Hepatocyte (in vitro differentiated cells): ENCODE measurements around the gene TYR. TPM values are rescaled to one million over a fixed set of nuclear protein-coding genes. Genes with fewer than 3 reads are reported as not detected.

Experiments used
- DNase-seq: peaks from one replicate; pipeline ENCODE4 v3.0.0-alpha.2; 2016; ENCODE audit warnings: low spot score
- H2AFZ ChIP-seq: fragments of 200-600 bp; sonication (generic); 2 replicates; pipeline ENCODE4 v1.6.0; 2016; ENCODE audit warnings: antibody characterized with exemption, mild to moderate bottlenecking
- H3K27ac ChIP-seq: fragments of 200-600 bp; sonication (generic); 2 replicates; pipeline ENCODE4 v1.5.1; 2016; ENCODE audit warnings: mild to moderate bottlenecking
- H3K27me3 ChIP-seq: fragments of 200-600 bp; sonication (generic); 2 replicates; pipeline ENCODE4 v1.6.1; 2016
- H3K36me3 ChIP-seq: fragments of 200-600 bp; sonication (generic); replicated peaks from 2 replicates; pipeline ENCODE4 v1.5.1; 2016; ENCODE audit warnings: low read depth; ENCODE audit not compliant: insufficient read depth
- H3K4me1 ChIP-seq: fragments of 200-600 bp; sonication (generic); 2 replicates; pipeline ENCODE4 v1.5.1; 2016; ENCODE audit warnings: mild to moderate bottlenecking, moderate library complexity; ENCODE audit not compliant: insufficient read depth
- H3K4me2 ChIP-seq: fragments of 200-600 bp; sonication (generic); 2 replicates; pipeline ENCODE4 v1.6.0; 2016
- H3K4me3 ChIP-seq: fragments of 200-600 bp; sonication (generic); 2 replicates; pipeline ENCODE4 v1.5.1; 2016; ENCODE audit warnings: mild to moderate bottlenecking
- H3K79me2 ChIP-seq: fragments of 200-600 bp; sonication (generic); 2 replicates; pipeline ENCODE4 v1.6.0; 2017; ENCODE audit warnings: mild to moderate bottlenecking
- H3K9me2 ChIP-seq: fragments of 200-600 bp; sonication (generic); replicated peaks from 2 replicates; pipeline ENCODE4 v1.6.0; 2017; ENCODE audit warnings: mild to moderate bottlenecking; ENCODE audit not compliant: insufficient read depth
- H3K9me3 ChIP-seq: fragments of 200-600 bp; sonication (generic); 2 replicates; pipeline ENCODE4 v1.5.1; 2016; ENCODE audit warnings: low read depth, mild to moderate bottlenecking
- H4K20me1 ChIP-seq: fragments of 200-600 bp; sonication (generic); 2 replicates; pipeline ENCODE4 v1.6.0; 2016; ENCODE audit warnings: mild to moderate bottlenecking; ENCODE audit not compliant: insufficient read depth, poor library complexity, severe bottlenecking
- CTCF ChIP-seq: fragments of 200-600 bp; sonication (generic); IDR thresholded peaks from 2 replicates; pipeline ENCODE4 v1.5.1; 2016; ENCODE audit warnings: antibody characterized with exemption, mild to moderate bottlenecking; ENCODE audit not compliant: poor library complexity
- EZH2 ChIP-seq: fragments of 200-600 bp; sonication (generic); IDR thresholded peaks from 2 replicates; pipeline ENCODE4 v1.6.1; 2016; ENCODE audit warnings: antibody characterized with exemption, mild to moderate bottlenecking, borderline replicate concordance
- EZH2phosphoT487 ChIP-seq: fragments of 200-600 bp; sonication (generic); IDR thresholded peaks from one replicate; pipeline ENCODE4 v1.6.1; 2018; ENCODE audit warnings: antibody characterized with exemption, mild to moderate bottlenecking, low read depth, moderate library complexity; ENCODE audit not compliant: unreplicated experiment, severe bottlenecking
- WGBS: methylation state at CpG from one replicate; pipeline ENCODE4 v1.1.6; 2016; ENCODE audit warnings: low lambda C conversion rate; ENCODE audit errors: missing lambda C conversion rate; 5-methylcytosine and 5-hydroxymethylcytosine counted together
- polyA plus RNA-seq: library from polyadenylated mRNA; unstranded; fragments of >200 nt; fragmentation: Nextera tagmentation; extraction: Ambion mirVana; gene quantifications from 2 replicates; pipeline ENCODE4 v1.2.1, GENCODE V29; 2016
- total RNA-seq: library from RNA; depleted of rRNA; stranded (reverse); fragments of >200 nt; gene quantifications from 2 replicates; pipeline ENCODE4 v1.2.3, GENCODE V29; 2014

TYR gene
- total RNA-seq, result not detected in 2 replicates
- polyA plus RNA-seq, result not detected in 2 replicates

GRCh38 chr11:89177691-89178231, at the start of gene TYR:
TSS of gene TYR (plus strand) at chr11:89177875. CDS start at chr11:89177954, 79 bp downstream.
- Histone ChIP-seq H3K4me3 (no peak within 1 kb of the TSS), H3K4me2 (no peak within 1 kb of the TSS), H3K4me1 (no peaks in the 10 kb centered on the region), H3K36me3 (no peaks in the 10 kb centered on the region), H3K79me2 (no peaks in the 10 kb centered on the region), H3K9me3 (no peaks in the 10 kb centered on the region), H3K9me2 (no peaks in the 10 kb centered on the region), H3K27me3 (no peaks in the 10 kb centered on the region), H4K20me1 (no peaks in the 10 kb centered on the region), H2AFZ (no peak within 1 kb of the TSS), H3K27ac (no peak within 1 kb of the TSS)
- 86% methylated on average over 8 of the region's 8 CpGs for WGBS
- DNase-seq, result no peak
- TF ChIP-seq CTCF, result no peak
- no peak for TF ChIP-seq EZH2phosphoT487
- no peak for TF ChIP-seq EZH2

- no peak overlapping the region for H3K4me2 ChIP-seq
- no peaks in the 10 kb centered on the region for H4K20me1 ChIP-seq
- H2AFZ ChIP-seq, result no peak overlapping the region
- no peaks in the 10 kb centered on the region for H3K79me2 ChIP-seq
- DNase-seq, result no peak
- TF ChIP-seq EZH2phosphoT487, result no peak
- no peak for TF ChIP-seq CTCF
- TF ChIP-seq EZH2, result no peak
- no peak overlapping the region for H3K4me3 ChIP-seq
- no peaks in the 10 kb centered on the region for H3K36me3 ChIP-seq
- H3K27ac ChIP-seq, result no peak overlapping the region
- H3K4me1 ChIP-seq, result no peaks in the 10 kb centered on the region
- no peaks in the 10 kb centered on the region for H3K9me3 ChIP-seq
- H3K27me3 ChIP-seq, result no peaks in the 10 kb centered on the region
- H3K9me2 ChIP-seq, result no peaks in the 10 kb centered on the region
Observed at GRCh38 chr11:89136606-89137005, 41.1 kb upstream of the TYR start.

GRCh38 chr11:89147229-89147628, 30.4 kb upstream of the TYR start:
- Histone ChIP-seq H3K9me2 (no peaks in the 10 kb centered on the region), H2AFZ (no peak overlapping the region), H3K4me1 (no peaks in the 10 kb centered on the region), H3K79me2 (no peaks in the 10 kb centered on the region), H3K27me3 (no peaks in the 10 kb centered on the region), H4K20me1 (no peaks in the 10 kb centered on the region), H3K4me3 (no peak overlapping the region), H3K4me2 (no peak overlapping the region), H3K36me3 (no peaks in the 10 kb centered on the region), H3K27ac (no peak overlapping the region), H3K9me3 (no peaks in the 10 kb centered on the region)
- no peak for DNase-seq
- TF ChIP-seq CTCF (no peak), EZH2 (no peak), EZH2phosphoT487 (no peak)
- 40% methylated on average over 1 of the region's 1 CpG for WGBS

- Histone ChIP-seq H3K4me1 (no peaks in the 10 kb centered on the region), H4K20me1 (no peaks in the 10 kb centered on the region), H3K9me2 (no peaks in the 10 kb centered on the region), H3K27ac (no peak overlapping the region), H3K9me3 (no peaks in the 10 kb centered on the region), H3K79me2 (no peaks in the 10 kb centered on the region), H3K27me3 (no peaks in the 10 kb centered on the region), H3K4me3 (no peak overlapping the region), H3K36me3 (no peaks in the 10 kb centered on the region), H3K4me2 (no peak overlapping the region), H2AFZ (no peak overlapping the region)
- no peak for TF ChIP-seq EZH2phosphoT487
- no peak for TF ChIP-seq CTCF
- TF ChIP-seq EZH2, result no peak
- WGBS, result 87% methylated on average over 4 of the region's 4 CpGs
- no peak for DNase-seq
Observed at GRCh38 chr11:89159974-89160373, 17.7 kb upstream of the TYR start.
